GM12878 (cell line): ENCODE results near the gene MAGI2. TPM values are rescaled to one million over a fixed set of nuclear protein-coding genes. Genes with fewer than 3 reads are reported as not detected.

Experiments
- ATAC-seq: fragments of 200-7000 bp; cut with Tn5 transposase; 3 replicates; pipeline ENCODE4 v1.9.1; 2020; ENCODE audit warnings: mild to moderate bottlenecking, moderate library complexity
- BruUV-seq: library from RNA; stranded (reverse); fragments of 400-500 nt; replicated peaks from 2 replicates; lab custom pipeline; 2021; lab: Mats Ljungman, UMichigan
- CTCF ChIA-PET: fragments of 300-600 bp; sonication (Branson Sonifier 250); formaldehyde crosslinking; extraction: SDS; loops from one replicate; lab custom pipeline; 2021; ENCODE audit warnings: inconsistent platforms; lab: Yijun Ruan, JAX
- POLR2A ChIA-PET: fragments of 350-600 bp; formaldehyde crosslinking; extraction: SDS; loops from one replicate; lab custom pipeline; 2021; ENCODE audit warnings: inconsistent platforms; lab: Charles Lee
- RAD21 ChIA-PET: fragments of 300-600 bp; sonication (Branson Sonifier 250); formaldehyde crosslinking; loops from one replicate; lab custom pipeline; 2023; ENCODE audit warnings: antibody characterized with exemption; ENCODE audit not compliant: unreplicated experiment; lab: Charles Lee
- SMC1A ChIA-PET: fragments of 300-600 bp; sonication (Branson Sonifier 250); formaldehyde crosslinking; loops from one replicate; lab custom pipeline; 2023; ENCODE audit not compliant: unreplicated experiment, uncharacterized antibody; lab: Charles Lee
- DNase-seq: peaks from one replicate; pipeline ENCODE4 v3.0.0-alpha.2; 2011; ENCODE audit warnings: low read depth, low spot score
- FAIRE-seq: peaks from 3 replicates; lab custom pipeline; 2011; peaks lifted over from hg19 to GRCh38; lab: Jason Lieb, UNC
- H2AFZ ChIP-seq: 2 replicates; pipeline ENCODE4 v1.6.0; 2011; ENCODE audit warnings: low read depth, low read length, control low read depth; ENCODE audit not compliant: control insufficient read depth
- H3K27ac ChIP-seq: 2 replicates; pipeline ENCODE4 v1.5.1; 2011; ENCODE audit warnings: control low read depth; ENCODE audit not compliant: control insufficient read depth, insufficient read depth
- H3K27me3 ChIP-seq, 2 experiments: replicated peaks in 1 of 2; 2 replicates each; pipeline versions ENCODE4 v1.6.0 to v1.6.1; 2011; ENCODE audit warnings: low read length in 1 of 2; ENCODE audit not compliant: control insufficient read depth in 2 of 2, insufficient read depth in 2 of 2
- H3K36me3 ChIP-seq, 2 experiments: 2 replicates each; pipeline ENCODE4 v1.5.1; 2011; ENCODE audit warnings: low read length in 1 of 2; ENCODE audit not compliant: control insufficient read depth in 2 of 2, insufficient read depth in 2 of 2
- H3K4me1 ChIP-seq: 2 replicates; pipeline ENCODE4 v1.6.1; 2011; ENCODE audit warnings: mild to moderate bottlenecking, low read length, moderate library complexity, mixed read lengths; ENCODE audit not compliant: control insufficient read depth, insufficient read depth
- H3K4me2 ChIP-seq: 2 replicates; pipeline ENCODE4 v1.6.0; 2011; ENCODE audit warnings: control low read depth; ENCODE audit not compliant: control insufficient read depth, insufficient read depth
- H3K4me3 ChIP-seq: fragments of 200-600 bp; sonication (generic); 2 replicates; pipeline ENCODE4 v1.5.1; 2016
- H3K79me2 ChIP-seq: 2 replicates; pipeline ENCODE4 v1.6.0; 2011; ENCODE audit warnings: low read length; ENCODE audit not compliant: control insufficient read depth, insufficient read depth
- H3K9ac ChIP-seq: 2 replicates; pipeline ENCODE4 v1.8.0; 2011; ENCODE audit warnings: low read length, control low read depth, mixed read lengths; ENCODE audit not compliant: control insufficient read depth, insufficient read depth
- H3K9me3 ChIP-seq: replicated peaks from 3 replicates; pipeline ENCODE4 v1.5.1; 2011; ENCODE audit warnings: mild to moderate bottlenecking, low read length; ENCODE audit not compliant: control insufficient read depth, insufficient read depth
- H4K20me1 ChIP-seq: 2 replicates; pipeline ENCODE4 v1.6.0; 2011; ENCODE audit not compliant: control insufficient read depth, insufficient read depth
- EP300 ChIP-seq, 2 experiments: fragments of 150-350 bp in 1 of 2; IDR thresholded peaks; 2 replicates each; pipeline ENCODE4 v1.6.1; 2011 to 2012; ENCODE audit warnings: low read depth in 2 of 2, low read length in 2 of 2, borderline replicate concordance in 1 of 2, improper control_type of control experiment in 1 of 2, inconsistent platforms in 1 of 2; ENCODE audit not compliant: control insufficient read depth in 1 of 2
- ESRRA ChIP-seq: IDR thresholded peaks from 2 replicates; pipeline ENCODE4 v1.6.1; 2012; ENCODE audit warnings: mild to moderate bottlenecking, low read length, improper control_type of control experiment
- MEF2A ChIP-seq: IDR thresholded peaks from 2 replicates; pipeline ENCODE4 v1.6.1; 2011; ENCODE audit warnings: low read depth, mild to moderate bottlenecking, low read length, moderate library complexity; ENCODE audit not compliant: insufficient read depth
- MYB ChIP-seq: fragments of 150-350 bp; IDR thresholded peaks from 2 replicates; pipeline ENCODE4 v1.6.1; 2014; ENCODE audit warnings: mild to moderate bottlenecking, low read depth, low read length, borderline replicate concordance
- NFXL1 ChIP-seq: fragments of 450-650 bp; IDR thresholded peaks from 2 replicates; pipeline ENCODE4 v1.6.1; 2017; ENCODE audit warnings: antibody characterized with exemption, mild to moderate bottlenecking, borderline replicate concordance
- POLR2AphosphoS5 ChIP-seq: IDR thresholded peaks from 2 replicates; pipeline ENCODE4 v1.6.1; 2011; ENCODE audit warnings: mild to moderate bottlenecking, low read length, inconsistent platforms
- RAD21 ChIP-seq: IDR thresholded peaks from 2 replicates; pipeline ENCODE4 v1.6.1; 2011; ENCODE audit warnings: mild to moderate bottlenecking, low read depth, low read length, moderate library complexity; ENCODE audit not compliant: insufficient read depth
- STAT3 ChIP-seq: IDR thresholded peaks from 2 replicates; pipeline ENCODE4 v1.6.1; 2011; ENCODE audit warnings: low read depth, low read length, improper control_type of control experiment
- TBL1XR1 ChIP-seq: IDR thresholded peaks from 2 replicates; pipeline ENCODE4 v1.6.1; 2012; ENCODE audit warnings: low read depth, low read length, improper control_type of control experiment
- ZNF274 ChIP-seq: IDR thresholded peaks from one replicate; pipeline ENCODE4 v1.8.0; 2011; ENCODE audit not compliant: insufficient read length, insufficient read depth
- WGBS: methylation state at CpG from one replicate; pipeline ENCODE4 v1.1.6; 2016; ENCODE audit warnings: low lambda C conversion rate; ENCODE audit not compliant: insufficient replicate concordance, insufficient coverage; ENCODE audit errors: missing lambda C conversion rate; 5-methylcytosine and 5-hydroxymethylcytosine counted together
- in situ Hi-C: fragments of 300-500 bp; cut with MboI; formaldehyde crosslinking; loops from 9 replicates; pipeline ENCODE4 v1.14.3; 2018; ENCODE audit warnings: mixed read lengths
- intact Hi-C: fragments of 100-400 bp; cut with micrococcal nuclease; formaldehyde crosslinking; loops from one replicate; pipeline ENCODE4 v1.14.2; 2022; ENCODE audit not compliant: unreplicated experiment
- polyA plus RNA-seq, 11 experiments: library from polyadenylated mRNA; depleted of rRNA in 4 of 11; unstranded in 6 of 11; stranded (reverse) in 5 of 11; fragments of >200 nt; fragmentation: Nextera tagmentation in 4 of 11; fragmentation: Illumina TruSeq in 1 of 11; extraction: Ambion mirVana in 4 of 11; extraction: Trizol in 1 of 11; gene quantifications; 1 replicate in 1 of 11; 2 replicates in 10 of 11; pipeline versions ENCODE4 v1.2.1 to v1.2.3, GENCODE V29; 2011 to 2016; ENCODE audit warnings: inconsistent platforms in 2 of 11, missing spikeins in 2 of 11, low read depth in 1 of 11
- total RNA-seq, 4 experiments: library from RNA; depleted of rRNA in 3 of 4; stranded (reverse); fragments of >200 nt in 3 of 4; fragmentation: Illumina TruSeq in 1 of 4; extraction: Trizol in 1 of 4; gene quantifications; 2 replicates each; pipeline versions ENCODE4 v1.2.1 to v1.2.3, GENCODE V29; 2013 to 2021
- TF ChIP-seq, protein P1 (sequence below): fragments of 450-650 bp; IDR thresholded peaks from 2 replicates; pipeline ENCODE4 v1.6.1; 2017; ENCODE audit warnings: mild to moderate bottlenecking
- TF ChIP-seq, protein P2 (sequence below): IDR thresholded peaks from 2 replicates; pipeline ENCODE4 v1.6.1; 2012; ENCODE audit warnings: low read depth, low read length, improper control_type of control experiment
- TF ChIP-seq, protein P3 (sequence below): fragments of 450-650 bp; IDR thresholded peaks from 2 replicates; pipeline ENCODE4 v1.6.1; 2014; ENCODE audit warnings: mild to moderate bottlenecking

Gene MAGI2
- total and polyA plus RNA-seq, 10 of the 15 experiments (the other 5 are each of a cell fraction or from before 2014, with no cell fraction given) = 0.01 to 0.31 (median 0.05) TPM; not detected in 2

DNA sequence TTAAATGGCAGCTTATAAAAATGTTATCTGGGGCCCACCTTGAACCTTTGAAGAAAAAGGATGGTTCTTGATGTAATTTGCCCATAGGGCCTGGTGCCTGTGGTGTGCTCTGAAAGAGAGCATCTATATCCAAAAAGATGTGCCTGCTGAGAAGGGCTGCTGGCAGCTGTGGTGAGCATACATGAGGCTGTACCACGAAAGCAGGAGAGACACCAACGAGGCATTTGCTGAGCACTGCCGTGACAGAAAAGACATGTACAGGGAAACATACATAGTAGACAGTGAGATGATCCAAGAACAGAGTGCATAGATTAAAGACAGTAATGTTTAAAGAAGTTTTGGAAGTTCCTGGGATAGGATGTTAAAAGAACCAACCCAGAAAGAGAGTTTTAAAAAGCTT is 990.4 kb downstream of the MAGI2 start (continued):
- TF ChIP-seq, protein P1, sequence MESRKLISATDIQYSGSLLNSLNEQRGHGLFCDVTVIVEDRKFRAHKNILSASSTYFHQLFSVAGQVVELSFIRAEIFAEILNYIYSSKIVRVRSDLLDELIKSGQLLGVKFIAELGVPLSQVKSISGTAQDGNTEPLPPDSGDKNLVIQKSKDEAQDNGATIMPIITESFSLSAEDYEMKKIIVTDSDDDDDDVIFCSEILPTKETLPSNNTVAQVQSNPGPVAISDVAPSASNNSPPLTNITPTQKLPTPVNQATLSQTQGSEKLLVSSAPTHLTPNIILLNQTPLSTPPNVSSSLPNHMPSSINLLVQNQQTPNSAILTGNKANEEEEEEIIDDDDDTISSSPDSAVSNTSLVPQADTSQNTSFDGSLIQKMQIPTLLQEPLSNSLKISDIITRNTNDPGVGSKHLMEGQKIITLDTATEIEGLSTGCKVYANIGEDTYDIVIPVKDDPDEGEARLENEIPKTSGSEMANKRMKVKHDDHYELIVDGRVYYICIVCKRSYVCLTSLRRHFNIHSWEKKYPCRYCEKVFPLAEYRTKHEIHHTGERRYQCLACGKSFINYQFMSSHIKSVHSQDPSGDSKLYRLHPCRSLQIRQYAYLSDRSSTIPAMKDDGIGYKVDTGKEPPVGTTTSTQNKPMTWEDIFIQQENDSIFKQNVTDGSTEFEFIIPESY = no peak
- TF ChIP-seq EP300 (IDR thresholded peaks at IDR 0.05; ENCODE audit: borderline replicate concordance in 1 of 2, control insufficient read depth in 1 of 2, low read depth in 2 of 2, low read length in 2 of 2) (no peak), MYB (no peak), TBL1XR1 (no peak), POLR2AphosphoS5 (no peak), ESRRA (no peak)

GRCh38 chr7:78450706-78451105 is 1002.8 kb downstream of the MAGI2 start:
- intact Hi-C loops = no loop called here
- ATAC-seq = no peak
- H3K9me3 ChIP-seq = no peaks in the 10 kb centered on the region
- no peak overlapping the region for H2AFZ ChIP-seq
- H3K4me3 ChIP-seq = no peak overlapping the region
- in situ Hi-C loops = no loop called here
- ChIA-PET SMC1A (no interaction called here), RAD21 (no interaction called here), POLR2A (no interaction called here), CTCF (no interaction called here)
- H3K27me3 ChIP-seq = no peaks in the 10 kb centered on the region
- no peak overlapping the region for H3K27ac ChIP-seq
- H3K4me1 ChIP-seq = no peaks in the 10 kb centered on the region
- FAIRE-seq = no peak
- H3K36me3 ChIP-seq = no peaks in the 10 kb centered on the region
- no peak overlapping the region for H3K9ac ChIP-seq
- no peaks in the 10 kb centered on the region for H3K79me2 ChIP-seq
- H4K20me1 ChIP-seq = no peaks in the 10 kb centered on the region
- TF ChIP-seq, protein P2, sequence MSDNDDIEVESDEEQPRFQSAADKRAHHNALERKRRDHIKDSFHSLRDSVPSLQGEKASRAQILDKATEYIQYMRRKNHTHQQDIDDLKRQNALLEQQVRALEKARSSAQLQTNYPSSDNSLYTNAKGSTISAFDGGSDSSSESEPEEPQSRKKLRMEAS = no peak
- TF ChIP-seq, protein P3, sequence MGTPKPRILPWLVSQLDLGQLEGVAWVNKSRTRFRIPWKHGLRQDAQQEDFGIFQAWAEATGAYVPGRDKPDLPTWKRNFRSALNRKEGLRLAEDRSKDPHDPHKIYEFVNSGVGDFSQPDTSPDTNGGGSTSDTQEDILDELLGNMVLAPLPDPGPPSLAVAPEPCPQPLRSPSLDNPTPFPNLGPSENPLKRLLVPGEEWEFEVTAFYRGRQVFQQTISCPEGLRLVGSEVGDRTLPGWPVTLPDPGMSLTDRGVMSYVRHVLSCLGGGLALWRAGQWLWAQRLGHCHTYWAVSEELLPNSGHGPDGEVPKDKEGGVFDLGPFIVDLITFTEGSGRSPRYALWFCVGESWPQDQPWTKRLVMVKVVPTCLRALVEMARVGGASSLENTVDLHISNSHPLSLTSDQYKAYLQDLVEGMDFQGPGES = no peak
- TF ChIP-seq, protein P1 = no peak
- TF ChIP-seq NFXL1 = no peak
- TF ChIP-seq STAT3 = no peak
- TF ChIP-seq RAD21 = no peak
- no peak for TF ChIP-seq MEF2A
- TF ChIP-seq ZNF274 = no peak
- DNase-seq = no peak
- 43% methylated on average over 6 of the region's 6 CpGs for WGBS
- no TSS peak for BruUV-seq
- H3K4me2 ChIP-seq = no peak overlapping the region
